ENCODE measurements around the gene RFXAP. TPM values are rescaled to one million over a fixed set of nuclear protein-coding genes. Genes with fewer than 3 reads are reported as not detected.
A peak's percentile ranks its signal among the peaks of the same experiment; 100 is the strongest.

RFXAP gene
- polyA plus RNA-seq, 1 of the 3 experiments (the other 2 are of a cell fraction) = 4.1 TPM

DNA sequence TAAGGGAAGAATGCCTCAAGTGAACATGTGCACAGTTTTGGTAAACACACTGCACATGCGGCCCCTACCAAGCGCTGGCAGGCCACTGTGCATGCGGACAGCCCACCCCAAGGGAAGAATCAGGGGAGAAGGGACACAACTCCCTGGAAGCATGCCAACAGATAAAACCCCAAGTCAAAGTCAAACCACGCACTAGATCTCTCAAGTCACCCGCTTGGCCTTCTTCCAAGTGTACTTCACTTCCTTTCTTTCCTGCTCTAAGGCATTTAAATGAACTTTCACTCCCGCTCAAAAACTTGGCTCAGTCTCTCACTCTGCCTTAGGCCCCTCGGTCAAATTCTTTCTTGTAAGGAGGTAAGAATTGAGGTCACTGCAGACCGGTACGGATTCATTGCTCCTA, 4.6 kb upstream of the RFXAP start:
- Histone ChIP-seq H3K27me3 (ENCODE audit: insufficient read depth) (no peaks in the 10 kb centered on the region), H2AFZ (ENCODE audit: low read depth) (no peak overlapping the region), H3K4me2 (no peak overlapping the region), H3K79me2 (ENCODE audit: insufficient read depth) (peaks cover 2% of the 10 kb centered on the region; the same call in 1 of the 2 replicates), H3F3A (replicated peaks; ENCODE audit: insufficient read depth) (no peaks in the 10 kb centered on the region), H3K27ac (ENCODE audit: low read depth in 2 of 2, low read length in 1 of 2) (no peak overlapping the region), H3K36me3 (replicated peaks in 1 of 2; ENCODE audit: control insufficient read depth in 1 of 2, insufficient read depth in 2 of 2, low read length in 1 of 2) (no peaks in the 10 kb centered on the region), H4K20me1 (ENCODE audit: insufficient read depth) (no peaks in the 10 kb centered on the region), H3K4me3 (ENCODE audit: low read depth in 2 of 2, low read length in 1 of 2) (no peak overlapping the region), H3K9ac (no peak overlapping the region), H3K4me1 (ENCODE audit: control insufficient read depth in 1 of 2, insufficient read depth in 2 of 2, low read depth in 1 of 2, low read length in 1 of 2) (no peaks in the 10 kb centered on the region; a peak in 2 of 4 replicates), H3K9me2 (no peaks in the 10 kb centered on the region), H3K9me3 (no peaks in the 10 kb centered on the region)
- CTCF ChIA-PET = interaction anchor here (1.3 to 1.4 kb wide), 2 partner anchors 27 to 34 kb away, joined by 3 to 4 read pairs; no protein-coding TSS in a partner anchor
- TF ChIP-seq SIN3A (IDR thresholded peaks at IDR 0.05; ENCODE audit: borderline replicate concordance, low read depth, low read length) (no peak), GABPA (IDR thresholded peaks at IDR 0.05; ENCODE audit: low read depth) (no peak), MEF2A (IDR thresholded peaks at IDR 0.05; ENCODE audit: borderline replicate concordance, low read depth) (no peak), FOXJ3 (CRISPR knock-in tag; IDR thresholded peaks at IDR 0.05) (no peak), POLR2AphosphoS5 (IDR thresholded peaks at IDR 0.05; ENCODE audit: low read depth, low read length) (no peak), CHD2 (IDR thresholded peaks at IDR 0.05; ENCODE audit: low read length, partially characterized antibody) (no peak), NRF1 (IDR thresholded peaks at IDR 0.05; ENCODE audit: low read depth, low read length) (no peak), JUND (IDR thresholded peaks at IDR 0.05) (no peak), TCF12 (IDR thresholded peaks at IDR 0.05) (no peak), FOXM1 (IDR thresholded peaks at IDR 0.05; ENCODE audit: low read depth) (no peak), EZH2phosphoT487 (IDR thresholded peaks at IDR 0.05; ENCODE audit: borderline replicate concordance, low read depth) (no peak)
- TF ChIP-seq, protein P1, sequence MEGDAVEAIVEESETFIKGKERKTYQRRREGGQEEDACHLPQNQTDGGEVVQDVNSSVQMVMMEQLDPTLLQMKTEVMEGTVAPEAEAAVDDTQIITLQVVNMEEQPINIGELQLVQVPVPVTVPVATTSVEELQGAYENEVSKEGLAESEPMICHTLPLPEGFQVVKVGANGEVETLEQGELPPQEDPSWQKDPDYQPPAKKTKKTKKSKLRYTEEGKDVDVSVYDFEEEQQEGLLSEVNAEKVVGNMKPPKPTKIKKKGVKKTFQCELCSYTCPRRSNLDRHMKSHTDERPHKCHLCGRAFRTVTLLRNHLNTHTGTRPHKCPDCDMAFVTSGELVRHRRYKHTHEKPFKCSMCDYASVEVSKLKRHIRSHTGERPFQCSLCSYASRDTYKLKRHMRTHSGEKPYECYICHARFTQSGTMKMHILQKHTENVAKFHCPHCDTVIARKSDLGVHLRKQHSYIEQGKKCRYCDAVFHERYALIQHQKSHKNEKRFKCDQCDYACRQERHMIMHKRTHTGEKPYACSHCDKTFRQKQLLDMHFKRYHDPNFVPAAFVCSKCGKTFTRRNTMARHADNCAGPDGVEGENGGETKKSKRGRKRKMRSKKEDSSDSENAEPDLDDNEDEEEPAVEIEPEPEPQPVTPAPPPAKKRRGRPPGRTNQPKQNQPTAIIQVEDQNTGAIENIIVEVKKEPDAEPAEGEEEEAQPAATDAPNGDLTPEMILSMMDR (IDR thresholded peaks at IDR 0.05) = no peak
- TF ChIP-seq, protein P2, sequence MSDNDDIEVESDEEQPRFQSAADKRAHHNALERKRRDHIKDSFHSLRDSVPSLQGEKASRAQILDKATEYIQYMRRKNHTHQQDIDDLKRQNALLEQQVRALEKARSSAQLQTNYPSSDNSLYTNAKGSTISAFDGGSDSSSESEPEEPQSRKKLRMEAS (IDR thresholded peaks at IDR 0.05; ENCODE audit: low read depth) = no peak
- TF ChIP-seq, protein P3, sequence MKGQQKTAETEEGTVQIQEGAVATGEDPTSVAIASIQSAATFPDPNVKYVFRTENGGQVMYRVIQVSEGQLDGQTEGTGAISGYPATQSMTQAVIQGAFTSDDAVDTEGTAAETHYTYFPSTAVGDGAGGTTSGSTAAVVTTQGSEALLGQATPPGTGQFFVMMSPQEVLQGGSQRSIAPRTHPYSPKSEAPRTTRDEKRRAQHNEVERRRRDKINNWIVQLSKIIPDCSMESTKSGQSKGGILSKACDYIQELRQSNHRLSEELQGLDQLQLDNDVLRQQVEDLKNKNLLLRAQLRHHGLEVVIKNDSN (IDR thresholded peaks at IDR 0.05; ENCODE audit: borderline replicate concordance, low read depth) = no peak
- POLR2A ChIA-PET = no interaction called here
- no peak for DNase-seq
- 87% methylated on average over 9 of the region's 9 CpGs for whole genome bisulfite sequencing (ENCODE audit: low lambda C conversion rate)

DNA sequence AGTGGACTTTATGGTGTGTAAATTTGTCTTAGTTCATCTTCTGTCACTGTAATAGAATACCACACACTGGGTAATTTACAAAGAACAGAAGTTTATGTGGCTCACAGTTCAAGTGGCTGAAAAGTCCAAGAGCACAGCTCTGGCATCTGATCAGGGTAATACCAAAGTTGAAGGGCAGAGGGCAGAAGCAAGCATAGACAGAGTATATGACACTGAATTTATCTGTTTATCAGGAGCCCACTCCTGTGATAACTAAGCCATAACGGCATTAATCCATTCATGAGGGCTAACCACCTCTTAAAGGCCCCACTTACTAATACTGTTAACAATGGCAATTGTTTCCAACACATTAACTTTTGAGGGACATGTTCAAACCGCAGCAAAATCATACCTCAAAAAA, 4.0 kb upstream of the RFXAP start:
- WGBS (ENCODE audit: low lambda C conversion rate) = 33% methylated on average over 2 of the region's 2 CpGs
- H3K4me3 ChIP-seq (ENCODE audit: low read depth in 2 of 2, low read length in 1 of 2) = no peak overlapping the region
- H3K4me1 ChIP-seq (ENCODE audit: control insufficient read depth in 1 of 2, insufficient read depth in 2 of 2, low read depth in 1 of 2, low read length in 1 of 2) = peaks cover 0 to 2% of the 10 kb centered on the region in 2 experiments; a peak in 2 of 4 replicates
- no peaks in the 10 kb centered on the region for H3K9me3 ChIP-seq
- POLR2A ChIA-PET = no interaction called here
- H3K9ac ChIP-seq = no peak overlapping the region
- peak; percentile 24 for DNase-seq
- H4K20me1 ChIP-seq (ENCODE audit: insufficient read depth) = no peaks in the 10 kb centered on the region
- H3K79me2 ChIP-seq (ENCODE audit: insufficient read depth) = peaks cover 8% of the 10 kb centered on the region; the same call in 1 of the 2 replicates
- no peaks in the 10 kb centered on the region for H3K27me3 ChIP-seq (ENCODE audit: insufficient read depth)
- no peak overlapping the region for H2AFZ ChIP-seq (ENCODE audit: low read depth)
- no peaks in the 10 kb centered on the region for H3F3A ChIP-seq (replicated peaks; ENCODE audit: insufficient read depth)
- H3K4me2 ChIP-seq = no peak overlapping the region
- no peaks in the 10 kb centered on the region for H3K36me3 ChIP-seq (replicated peaks in 1 of 2; ENCODE audit: control insufficient read depth in 1 of 2, insufficient read depth in 2 of 2, low read length in 1 of 2)
- H3K9me2 ChIP-seq = no peaks in the 10 kb centered on the region
- no peak overlapping the region for H3K27ac ChIP-seq (ENCODE audit: low read depth in 2 of 2, low read length in 1 of 2)
- no peak for TF ChIP-seq TEAD4 (IDR thresholded peaks at IDR 0.05; ENCODE audit: borderline replicate concordance, insufficient read depth)
- TF ChIP-seq, protein P1 (IDR thresholded peaks at IDR 0.05) = peak; percentile 46
- TF ChIP-seq RAD21 (IDR thresholded peaks at IDR 0.05; ENCODE audit: low read length) = peak; percentile 31; the same call in 1 of the 2 replicates
- TF ChIP-seq, protein P4, sequence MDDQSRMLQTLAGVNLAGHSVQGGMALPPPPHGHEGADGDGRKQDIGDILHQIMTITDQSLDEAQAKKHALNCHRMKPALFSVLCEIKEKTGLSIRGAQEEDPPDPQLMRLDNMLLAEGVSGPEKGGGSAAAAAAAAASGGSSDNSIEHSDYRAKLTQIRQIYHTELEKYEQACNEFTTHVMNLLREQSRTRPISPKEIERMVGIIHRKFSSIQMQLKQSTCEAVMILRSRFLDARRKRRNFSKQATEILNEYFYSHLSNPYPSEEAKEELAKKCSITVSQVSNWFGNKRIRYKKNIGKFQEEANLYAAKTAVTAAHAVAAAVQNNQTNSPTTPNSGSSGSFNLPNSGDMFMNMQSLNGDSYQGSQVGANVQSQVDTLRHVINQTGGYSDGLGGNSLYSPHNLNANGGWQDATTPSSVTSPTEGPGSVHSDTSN (IDR thresholded peaks at IDR 0.05) = no peak
- CTCF ChIA-PET = interaction anchor here (0.9 to 1.4 kb wide), 8 partner anchors 8 to 167 kb away, joined by 3 to 8 read pairs (median 3); no protein-coding TSS in a partner anchor
